GM12878 (cell line): ENCODE data around the gene SCYL1. TPM values are rescaled to one million over a fixed set of nuclear protein-coding genes. Genes with fewer than 3 reads are reported as not detected.

Experiments used
- ATAC-seq: fragments of 200-7000 bp; cut with Tn5 transposase; 3 replicates; pipeline ENCODE4 v1.9.1; 2020; ENCODE audit warnings: mild to moderate bottlenecking, moderate library complexity
- BruUV-seq: library from RNA; stranded (reverse); fragments of 400-500 nt; replicated peaks from 2 replicates; lab custom pipeline; 2021; lab: Mats Ljungman, UMichigan
- CTCF ChIA-PET: fragments of 300-600 bp; sonication (Branson Sonifier 250); formaldehyde crosslinking; extraction: SDS; loops from one replicate; lab custom pipeline; 2021; ENCODE audit warnings: inconsistent platforms; lab: Yijun Ruan, JAX
- POLR2A ChIA-PET: fragments of 350-600 bp; formaldehyde crosslinking; extraction: SDS; loops from one replicate; lab custom pipeline; 2021; ENCODE audit warnings: inconsistent platforms; lab: Charles Lee
- RAD21 ChIA-PET: fragments of 300-600 bp; sonication (Branson Sonifier 250); formaldehyde crosslinking; loops from one replicate; lab custom pipeline; 2023; ENCODE audit warnings: antibody characterized with exemption; ENCODE audit not compliant: unreplicated experiment; lab: Charles Lee
- SMC1A ChIA-PET: fragments of 300-600 bp; sonication (Branson Sonifier 250); formaldehyde crosslinking; loops from one replicate; lab custom pipeline; 2023; ENCODE audit not compliant: unreplicated experiment, uncharacterized antibody; lab: Charles Lee
- DNase-seq: peaks from one replicate; pipeline ENCODE4 v3.0.0-alpha.2; 2011; ENCODE audit warnings: low read depth, low spot score
- FAIRE-seq: peaks from 3 replicates; lab custom pipeline; 2011; peaks lifted over from hg19 to GRCh38; lab: Jason Lieb, UNC
- H2AFZ ChIP-seq: 2 replicates; pipeline ENCODE4 v1.6.0; 2011; ENCODE audit warnings: low read depth, low read length, control low read depth; ENCODE audit not compliant: control insufficient read depth
- H3K27ac ChIP-seq: 2 replicates; pipeline ENCODE4 v1.5.1; 2011; ENCODE audit warnings: control low read depth; ENCODE audit not compliant: control insufficient read depth, insufficient read depth
- H3K27me3 ChIP-seq, 2 experiments: replicated peaks in 1 of 2; 2 replicates each; pipeline versions ENCODE4 v1.6.0 to v1.6.1; 2011; ENCODE audit warnings: low read length in 1 of 2; ENCODE audit not compliant: control insufficient read depth in 2 of 2, insufficient read depth in 2 of 2
- H3K36me3 ChIP-seq, 2 experiments: 2 replicates each; pipeline ENCODE4 v1.5.1; 2011; ENCODE audit warnings: low read length in 1 of 2; ENCODE audit not compliant: control insufficient read depth in 2 of 2, insufficient read depth in 2 of 2
- H3K4me1 ChIP-seq: 2 replicates; pipeline ENCODE4 v1.6.1; 2011; ENCODE audit warnings: mild to moderate bottlenecking, low read length, moderate library complexity, mixed read lengths; ENCODE audit not compliant: control insufficient read depth, insufficient read depth
- H3K4me2 ChIP-seq: 2 replicates; pipeline ENCODE4 v1.6.0; 2011; ENCODE audit warnings: control low read depth; ENCODE audit not compliant: control insufficient read depth, insufficient read depth
- H3K4me3 ChIP-seq: fragments of 200-600 bp; sonication (generic); 2 replicates; pipeline ENCODE4 v1.5.1; 2016
- H3K79me2 ChIP-seq: 2 replicates; pipeline ENCODE4 v1.6.0; 2011; ENCODE audit warnings: low read length; ENCODE audit not compliant: control insufficient read depth, insufficient read depth
- H3K9ac ChIP-seq: 2 replicates; pipeline ENCODE4 v1.8.0; 2011; ENCODE audit warnings: low read length, control low read depth, mixed read lengths; ENCODE audit not compliant: control insufficient read depth, insufficient read depth
- H3K9me3 ChIP-seq: replicated peaks from 3 replicates; pipeline ENCODE4 v1.5.1; 2011; ENCODE audit warnings: mild to moderate bottlenecking, low read length; ENCODE audit not compliant: control insufficient read depth, insufficient read depth
- H4K20me1 ChIP-seq: 2 replicates; pipeline ENCODE4 v1.6.0; 2011; ENCODE audit not compliant: control insufficient read depth, insufficient read depth
- CEBPB ChIP-seq, 2 experiments: fragments of 150-350 bp in 1 of 2; IDR thresholded peaks; 2 replicates each; pipeline ENCODE4 v1.6.1; 2012 to 2014; ENCODE audit warnings: low read depth in 2 of 2, low read length in 2 of 2, borderline replicate concordance in 1 of 2, inconsistent platforms in 1 of 2
- MYB ChIP-seq: fragments of 150-350 bp; IDR thresholded peaks from 2 replicates; pipeline ENCODE4 v1.6.1; 2014; ENCODE audit warnings: mild to moderate bottlenecking, low read depth, low read length, borderline replicate concordance
- POLR2A ChIP-seq: IDR thresholded peaks from 2 replicates; pipeline ENCODE4 v1.6.1; 2011; ENCODE audit warnings: low read depth, mild to moderate bottlenecking, low read length
- RCOR1 ChIP-seq: conservative IDR thresholded peaks from 2 replicates; pipeline ENCODE4 v1.6.1; 2012; ENCODE audit warnings: low read depth, low read length, improper control_type of control experiment
- ZSCAN29 ChIP-seq: fragments of 450-650 bp; IDR thresholded peaks from 2 replicates; pipeline ENCODE4 v1.6.1; 2017; ENCODE audit warnings: mild to moderate bottlenecking, moderate library complexity
- WGBS: methylation state at CpG from one replicate; pipeline ENCODE4 v1.1.6; 2016; ENCODE audit warnings: low lambda C conversion rate; ENCODE audit not compliant: insufficient replicate concordance, insufficient coverage; ENCODE audit errors: missing lambda C conversion rate; 5-methylcytosine and 5-hydroxymethylcytosine counted together
- in situ Hi-C: fragments of 300-500 bp; cut with MboI; formaldehyde crosslinking; loops from 9 replicates; pipeline ENCODE4 v1.14.3; 2018; ENCODE audit warnings: mixed read lengths
- intact Hi-C: fragments of 100-400 bp; cut with micrococcal nuclease; formaldehyde crosslinking; loops from one replicate; pipeline ENCODE4 v1.14.2; 2022; ENCODE audit not compliant: unreplicated experiment
- polyA plus RNA-seq, 11 experiments: library from polyadenylated mRNA; depleted of rRNA in 4 of 11; unstranded in 6 of 11; stranded (reverse) in 5 of 11; fragments of >200 nt; fragmentation: Nextera tagmentation in 4 of 11; fragmentation: Illumina TruSeq in 1 of 11; extraction: Ambion mirVana in 4 of 11; extraction: Trizol in 1 of 11; gene quantifications; 1 replicate in 1 of 11; 2 replicates in 10 of 11; pipeline versions ENCODE4 v1.2.1 to v1.2.3, GENCODE V29; 2011 to 2016; ENCODE audit warnings: inconsistent platforms in 2 of 11, missing spikeins in 2 of 11, low read depth in 1 of 11
- total RNA-seq, 4 experiments: library from RNA; depleted of rRNA in 3 of 4; stranded (reverse); fragments of >200 nt in 3 of 4; fragmentation: Illumina TruSeq in 1 of 4; extraction: Trizol in 1 of 4; gene quantifications; 2 replicates each; pipeline versions ENCODE4 v1.2.1 to v1.2.3, GENCODE V29; 2013 to 2021

SCYL1 gene
- total and polyA plus RNA-seq, 10 of the 15 experiments (the other 5 are each of a cell fraction or from before 2014, with no cell fraction given), result 0.80 to 82.7 (median 51.2) TPM

DNA sequence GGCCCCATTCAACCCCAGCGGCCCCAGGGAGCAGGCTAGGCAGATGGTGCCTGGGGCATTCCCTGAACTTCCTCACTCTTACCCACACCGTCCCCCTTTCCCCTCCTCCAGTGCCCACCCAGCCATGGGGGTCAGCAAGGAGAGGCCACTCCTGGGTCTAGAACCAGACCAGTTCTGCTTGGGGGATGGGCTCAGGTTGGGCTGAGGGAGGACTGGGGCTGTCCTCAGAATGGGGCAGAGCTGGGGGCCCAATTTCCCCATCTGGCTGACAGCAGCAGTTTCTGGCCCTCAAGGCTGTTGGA lies 12.4 kb downstream of the SCYL1 start (continued):
- TF ChIP-seq CEBPB (IDR thresholded peaks at IDR 0.05; ENCODE audit: borderline replicate concordance in 1 of 2, low read depth in 2 of 2, low read length in 2 of 2) (no peak), RCOR1 (no peak)
- TF ChIP-seq, all 136 proteins: peak for 2

DNA sequence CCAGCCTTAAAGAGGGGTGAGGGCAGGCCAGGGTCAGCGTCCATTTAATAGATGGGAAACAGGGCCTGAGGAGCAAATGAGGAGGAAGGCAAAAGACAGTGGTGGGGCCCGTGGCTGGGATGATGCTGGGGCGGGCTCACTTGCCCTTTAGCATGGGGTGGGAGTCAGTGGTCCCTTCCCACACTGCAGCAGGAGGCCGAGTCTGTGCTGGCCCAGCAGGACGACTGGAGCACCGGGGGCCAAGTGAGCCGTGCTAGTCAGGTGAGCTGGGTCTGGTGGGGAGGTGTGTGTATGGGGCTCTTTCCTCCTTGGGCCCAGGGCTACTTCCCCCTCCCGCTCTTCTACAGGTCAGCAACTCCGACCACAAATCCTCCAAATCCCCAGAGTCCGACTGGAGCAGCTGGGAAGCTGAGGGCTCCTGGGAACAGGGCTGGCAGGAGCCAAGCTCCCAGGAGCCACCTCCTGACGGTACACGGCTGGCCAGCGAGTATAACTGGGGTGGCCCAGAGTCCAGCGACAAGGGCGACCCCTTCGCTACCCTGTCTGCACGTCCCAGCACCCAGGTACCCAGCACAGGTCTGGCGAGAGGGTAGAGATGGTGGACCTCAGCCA lies 12.8 kb downstream of the SCYL1 start:
- H3K4me1 ChIP-seq, result peaks cover 6% of the 10 kb centered on the region
- no peaks in the 10 kb centered on the region for H3K27me3 ChIP-seq
- in situ Hi-C loops, result no loop called here
- POLR2A ChIA-PET, result no interaction called here
- RAD21 ChIA-PET, result no interaction called here
- CTCF ChIA-PET, result no interaction called here
- no peak overlapping the region for H3K9ac ChIP-seq
- TF ChIP-seq POLR2A (0 out of 2 replicates have a peak, but pooled peaks have one; percentile 17), ZSCAN29 (no peak), MYB (no peak)
- TF ChIP-seq, all 136 proteins: peak for 1
- no peak for DNase-seq
- Histone ChIP-seq H3K27ac (no peak overlapping the region), H2AFZ (no peak overlapping the region), H4K20me1 (no peaks in the 10 kb centered on the region), H3K9me3 (no peaks in the 10 kb centered on the region), H3K36me3 (peaks cover 5 to 7% of the 10 kb centered on the region in 2 experiments; a peak in 3 of 4 replicates), H3K4me2 (no peak overlapping the region), H3K79me2 (no peaks in the 10 kb centered on the region), H3K4me3 (no peak overlapping the region)
- 74% methylated on average over 18 of the region's 18 CpGs for WGBS
- no peak for FAIRE-seq
- intact Hi-C loops, result no loop called here
- BruUV-seq, result no TSS peak
- no peak for ATAC-seq
- SMC1A ChIA-PET, result no interaction called here
